Hematopoietic multipotent progenitor cell treated with erythropoietin and hydrocortisone succinate and interleukin-3 and kit ligand, for 6 days (in vitro differentiated cells): ENCODE measurements around the gene CKB.

Source experiments
- DNase-seq: peaks from one replicate; pipeline ENCODE4 v3.0.0-alpha.2; 2015

Gene CKB

GRCh38 chr14:103483600-103483999 lies 39.0 kb downstream of the CKB start:
- DNase-seq: no peak

DNA sequence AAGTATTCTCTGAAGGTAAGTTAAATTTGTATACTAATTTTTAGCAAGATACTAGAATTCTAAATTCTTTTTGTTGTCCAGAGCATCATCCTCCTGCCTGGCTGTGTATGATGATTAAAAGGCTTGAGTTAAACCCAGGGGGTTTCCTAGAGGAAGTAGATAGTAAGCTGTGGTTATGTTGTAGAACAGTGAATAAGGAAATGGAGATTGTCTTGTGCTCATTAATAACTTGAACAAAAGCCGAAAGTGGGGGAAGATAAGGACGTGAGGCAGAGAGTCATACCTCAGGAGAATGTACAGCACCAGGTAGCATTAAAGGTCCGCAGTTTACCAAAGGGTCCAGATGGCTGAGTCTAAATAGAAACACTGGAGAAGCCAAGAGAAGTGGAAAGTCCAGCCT lies 42.0 kb downstream of the CKB start:
- DNase-seq: peak; percentile 53

DNA sequence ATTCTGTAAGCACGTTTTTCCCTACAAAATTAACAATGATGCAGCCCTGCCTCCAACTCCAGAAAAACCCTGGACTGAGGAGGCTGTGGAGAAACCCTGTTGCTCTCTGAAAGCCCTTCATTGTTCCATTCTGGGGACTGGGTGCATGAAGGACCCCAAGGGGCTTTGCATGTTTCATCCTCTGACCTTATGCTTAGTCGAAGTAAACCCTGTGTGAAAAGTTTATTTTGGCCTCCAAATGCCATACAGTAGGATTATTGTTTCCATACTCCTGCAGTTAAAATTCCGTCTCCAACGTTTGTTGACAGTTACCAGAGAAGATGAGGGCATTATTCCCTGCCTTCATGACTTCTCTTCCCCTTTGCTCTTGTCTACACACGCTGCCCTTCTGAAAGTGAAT lies 46.0 kb downstream of the CKB start:
- DNase-seq: no peak

DNA sequence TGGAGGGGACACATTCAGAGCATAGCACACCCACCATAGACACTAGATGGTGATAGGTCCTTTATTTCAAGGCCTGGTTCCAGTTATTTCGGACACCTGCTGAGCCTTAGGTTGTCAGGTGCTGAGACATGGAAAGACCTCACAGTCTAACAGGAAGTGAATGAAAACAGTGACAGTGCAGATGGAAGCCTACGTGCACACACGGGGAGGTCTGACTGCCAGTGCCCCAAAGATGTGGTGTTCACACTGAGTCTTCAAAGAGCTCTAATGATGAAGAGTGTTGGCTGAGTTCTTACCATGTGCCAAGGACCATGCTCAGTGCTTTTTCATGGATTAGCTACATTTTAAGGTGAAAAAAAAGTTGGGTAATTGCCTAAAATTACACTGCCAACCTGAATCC lies 46.6 kb downstream of the CKB start:
- DNase-seq: no peak

- DNase-seq: no peak
Measured at GRCh38 chr14:103474893-103475292, 47.7 kb downstream of the CKB start.

DNA sequence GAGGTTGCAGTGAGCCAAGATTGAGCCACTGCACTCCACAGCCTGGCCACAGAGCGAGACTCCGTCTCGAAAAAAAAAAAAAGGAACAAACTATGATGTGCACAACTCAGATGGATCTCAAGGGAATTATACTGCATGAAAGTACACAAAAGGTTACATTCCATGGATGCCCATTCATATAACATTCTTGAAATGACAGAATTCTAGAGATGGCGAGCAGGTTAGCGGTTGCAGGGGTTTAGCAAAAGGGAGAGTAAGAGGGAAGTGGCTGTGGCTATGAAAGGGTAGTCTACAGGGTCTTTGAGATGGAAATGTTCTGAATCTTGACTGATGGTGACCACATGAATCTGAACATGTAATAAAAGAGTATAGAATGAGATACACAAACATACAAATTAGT lies 49.7 kb downstream of the CKB start:
- no peak for DNase-seq
